NCI-H1436 (cell line): ENCODE measurements around the gene PRDM15.

ENCODE experiments used
- DNase-seq: peaks from one replicate; lab custom pipeline; 2025; lab: John Stamatoyannopoulos, UW

Gene PRDM15

DNA sequence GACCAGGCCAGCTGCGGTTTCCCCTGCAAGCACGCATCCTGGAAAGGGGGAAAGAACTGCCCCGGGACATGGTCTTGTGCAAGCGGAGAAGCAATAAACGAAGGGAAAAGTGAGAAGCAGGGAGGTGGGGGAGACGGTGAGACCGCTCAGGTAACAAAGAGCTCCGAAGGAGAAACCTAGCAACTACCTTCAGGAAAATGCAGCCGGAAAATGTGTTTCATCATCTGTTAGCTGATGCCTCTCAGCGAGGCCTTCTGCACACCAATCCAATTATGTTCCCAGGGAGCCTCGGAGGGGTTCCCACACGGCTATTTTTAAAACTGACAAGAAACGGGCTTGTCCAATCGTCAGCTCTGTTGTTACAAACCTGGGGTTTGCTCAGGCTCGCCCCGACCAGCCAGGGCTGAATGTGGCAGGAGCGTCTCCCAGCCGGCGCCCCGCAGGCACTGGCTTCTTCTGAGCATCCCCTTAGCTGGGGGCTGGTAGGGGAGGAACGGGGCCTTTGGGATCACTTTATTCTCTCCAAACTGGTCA, 115.7 kb downstream of the PRDM15 start:
- DNase-seq: no peak

DNA sequence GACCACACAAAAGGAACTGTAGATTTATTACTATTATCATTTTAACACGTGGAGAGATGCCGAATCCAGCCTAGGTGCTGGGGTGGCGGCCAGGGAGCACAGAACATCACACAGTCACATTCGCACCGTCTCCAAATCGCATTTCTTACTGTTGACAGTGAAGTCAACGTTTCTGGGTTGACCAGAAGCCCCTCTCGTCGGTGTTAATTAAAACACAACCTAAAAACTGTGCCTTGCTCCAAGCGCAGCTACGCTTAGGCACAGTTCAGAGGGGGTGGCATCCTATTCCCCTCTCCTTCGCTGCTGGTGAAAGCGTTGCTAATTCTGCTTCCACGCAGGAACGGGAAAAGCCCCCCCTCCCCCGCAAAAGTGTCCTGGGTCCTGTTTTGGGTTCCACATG, 116.4 kb downstream of the PRDM15 start:
- DNase-seq: no peak

- DNase-seq: no peak
Measured at GRCh38 chr21:41761934-41762635, 117.1 kb downstream of the PRDM15 start.

DNA sequence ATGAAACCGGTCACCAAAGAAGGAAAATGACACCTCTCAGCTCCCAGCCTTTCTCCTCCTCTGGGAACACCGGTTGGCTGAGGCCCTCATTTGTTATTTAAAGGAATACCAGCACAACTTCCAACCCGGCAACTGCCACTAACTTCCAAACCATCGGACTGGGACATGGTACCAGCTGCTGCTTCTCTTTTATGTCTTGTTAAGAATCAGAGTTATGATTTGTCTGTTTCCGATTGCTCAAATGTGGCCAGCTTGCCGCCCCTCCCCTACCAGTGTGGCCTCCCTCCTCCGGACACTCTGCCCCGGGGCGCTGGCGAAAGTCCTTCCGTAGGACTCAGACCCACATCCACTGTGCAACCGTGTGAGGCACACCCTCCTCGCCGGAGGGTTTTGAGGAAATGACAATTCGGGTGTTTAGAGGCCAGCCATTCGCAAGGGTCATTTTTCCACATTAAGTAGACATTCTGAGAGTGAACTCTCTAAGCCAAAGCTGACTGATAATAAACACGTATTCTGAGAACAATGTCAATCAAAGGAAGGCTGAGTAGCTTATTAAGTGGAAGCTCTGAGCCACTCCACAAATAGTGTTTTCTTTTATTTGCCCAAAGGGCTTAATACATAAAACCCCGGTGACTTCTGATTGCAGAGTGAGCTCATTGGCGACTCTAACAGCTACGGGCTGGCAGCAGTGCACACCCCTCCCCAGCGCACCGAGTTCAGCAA, 117.8 kb downstream of the PRDM15 start:
- DNase-seq: peak; percentile 27

- no peak for DNase-seq
Measured at GRCh38 chr21:41760411-41760810, 118.7 kb downstream of the PRDM15 start.

- no peak for DNase-seq
Measured at GRCh38 chr21:41759926-41760325, 119.2 kb downstream of the PRDM15 start.

GRCh38 chr21:41759214-41759840, 119.8 kb downstream of the PRDM15 start:
- DNase-seq: no peak

DNA sequence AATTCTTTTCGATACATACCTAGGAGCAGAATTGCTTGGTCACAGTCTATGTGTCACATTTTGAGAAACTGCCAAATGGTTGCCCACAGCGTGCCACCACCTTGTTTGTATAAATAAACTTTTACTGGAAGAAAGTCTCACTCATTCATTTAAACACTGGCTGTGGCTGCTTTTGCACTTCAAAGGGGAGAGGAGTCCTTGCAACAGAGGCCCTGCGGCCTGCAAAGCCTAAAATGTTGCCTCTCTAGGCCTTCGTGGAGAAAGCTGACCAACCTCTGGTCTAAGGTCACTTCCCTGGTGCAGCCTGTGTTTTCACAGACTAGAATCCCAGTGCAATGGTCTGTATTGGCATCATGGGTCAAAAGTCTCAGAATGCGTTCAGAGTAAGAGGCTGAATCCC, 120.6 kb downstream of the PRDM15 start:
- no peak for DNase-seq

- no peak for DNase-seq
Measured at GRCh38 chr21:41755934-41756773, 123.0 kb downstream of the PRDM15 start.

- no peak for DNase-seq
Measured at GRCh38 chr21:41755258-41755933, 123.7 kb downstream of the PRDM15 start.

DNA sequence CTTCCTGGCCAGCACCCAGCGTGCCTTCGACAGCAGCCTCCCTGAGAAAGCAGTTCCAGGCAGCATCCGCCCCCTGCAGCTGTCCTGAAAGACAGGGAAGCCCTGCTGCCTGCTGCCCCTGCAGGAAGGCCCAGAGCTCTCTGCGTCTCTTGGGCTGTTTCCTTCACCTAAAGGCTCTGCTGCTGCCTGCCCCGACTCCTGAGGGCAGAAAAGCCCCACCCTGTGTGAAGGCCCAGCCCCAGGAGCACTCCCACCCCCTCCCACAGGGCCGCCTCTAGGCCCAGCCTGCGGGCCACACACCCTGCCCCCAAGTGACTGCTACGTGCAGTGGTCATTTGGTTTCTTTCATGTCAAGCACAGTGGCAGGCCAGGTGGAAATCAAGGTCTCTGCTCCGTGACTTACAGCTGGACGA, 124.7 kb downstream of the PRDM15 start:
- no peak for DNase-seq

DNA sequence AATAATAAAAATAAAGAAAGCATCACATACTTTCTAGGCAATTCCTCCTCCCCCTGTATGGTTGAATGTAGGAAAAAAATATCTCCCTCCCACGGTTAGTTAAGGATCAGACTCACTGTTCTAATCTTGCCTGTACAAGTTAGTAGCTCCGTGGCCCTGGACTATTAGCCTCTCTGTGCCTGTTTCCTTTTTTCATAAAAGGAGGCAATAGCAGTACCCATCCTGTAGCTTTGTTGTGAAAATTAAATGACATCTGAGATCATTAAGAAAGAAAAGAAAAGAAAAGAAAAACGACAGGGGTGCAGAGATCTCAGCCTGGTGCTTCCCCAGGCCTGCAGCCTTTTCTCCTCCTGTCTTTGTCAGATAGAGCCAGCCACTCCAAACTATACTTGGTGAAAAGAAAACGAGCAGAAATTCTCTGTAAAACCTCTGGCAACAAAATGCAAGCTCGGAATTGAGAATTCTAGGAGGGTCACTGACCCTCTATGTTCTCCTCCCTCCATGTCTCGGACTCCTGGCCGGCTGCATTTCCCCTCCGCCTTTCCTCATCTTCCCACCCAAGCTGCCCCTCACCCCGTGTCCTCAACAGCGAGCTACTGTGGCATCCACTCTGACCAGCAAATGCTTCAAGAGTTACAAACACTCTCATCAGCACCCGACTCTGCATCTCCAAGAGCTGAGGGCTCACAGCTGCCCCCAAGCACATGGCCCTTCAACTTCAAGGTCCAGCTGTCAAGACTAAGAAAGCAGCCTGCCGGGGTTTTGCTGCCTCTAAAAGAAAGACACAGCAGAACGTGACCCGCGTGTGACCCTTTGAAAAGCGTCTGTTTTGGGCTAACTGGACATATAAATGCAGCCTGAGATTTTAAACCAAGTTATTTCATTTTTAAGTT, 125.9 kb downstream of the PRDM15 start:
- DNase-seq: no peak

- no peak for DNase-seq
Measured at GRCh38 chr21:41752231-41752681, 126.9 kb downstream of the PRDM15 start.

DNA sequence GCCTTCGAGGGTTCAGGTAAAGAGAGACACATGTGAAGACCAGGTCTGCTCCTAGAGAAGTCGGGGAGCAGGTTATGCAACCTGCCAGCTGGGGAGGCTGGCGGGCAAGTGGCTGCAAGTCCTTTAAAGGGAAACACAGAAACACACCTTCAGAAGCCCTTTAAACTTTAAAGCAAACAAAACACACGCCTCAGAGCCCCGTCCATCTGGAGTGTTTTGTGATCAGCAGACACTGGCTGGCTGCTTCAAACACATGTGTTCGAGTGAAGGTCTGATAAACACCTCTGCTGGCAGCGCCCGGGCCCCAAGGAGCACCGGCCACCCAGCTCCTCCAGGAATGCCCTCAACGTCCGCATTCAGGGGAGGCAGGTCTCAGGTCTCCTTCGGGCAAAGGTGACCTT, 127.5 kb downstream of the PRDM15 start:
- DNase-seq: no peak

DNA sequence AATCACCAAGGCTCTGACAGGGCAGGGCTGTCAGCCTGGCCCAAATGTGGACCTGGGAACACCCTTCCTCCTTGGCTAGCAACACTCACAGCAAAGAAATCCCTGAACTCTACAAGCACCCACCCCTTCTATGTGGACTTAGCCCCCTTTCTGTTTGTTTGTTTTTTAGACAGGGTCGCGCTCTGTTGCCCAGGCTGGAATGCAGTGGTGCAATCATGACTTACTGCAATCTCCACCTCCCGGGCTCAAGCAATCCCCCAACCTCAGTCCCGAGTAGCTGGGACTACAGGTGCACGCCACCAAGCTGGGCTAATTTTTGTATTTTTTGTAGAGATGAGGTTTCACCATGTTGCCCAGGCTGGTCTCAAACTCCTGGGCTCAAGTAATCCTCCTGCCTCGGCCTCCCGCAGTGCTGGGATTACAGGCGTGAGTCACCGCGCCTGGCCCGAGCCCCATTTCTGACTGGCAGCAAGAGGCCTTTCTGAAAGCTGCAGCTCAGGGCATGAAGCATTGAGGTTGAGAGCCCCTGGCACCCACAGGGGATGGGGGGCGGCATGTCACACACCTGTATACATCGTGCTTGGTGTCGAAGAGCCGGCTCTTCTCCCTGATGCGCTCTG, 128.5 kb downstream of the PRDM15 start:
- DNase-seq: no peak

- no peak for DNase-seq
Measured at GRCh38 chr21:41750051-41750450, 129.1 kb downstream of the PRDM15 start.

- no peak for DNase-seq
Measured at GRCh38 chr21:41749286-41749685, 129.9 kb downstream of the PRDM15 start.
